Mesendoderm (in vitro differentiated cells): ENCODE data around the gene TALDO1. TPM values are rescaled to one million over a fixed set of nuclear protein-coding genes. Genes with fewer than 3 reads are reported as not detected.

Experiments
- DNase-seq: peaks from one replicate; pipeline ENCODE4 v3.0.0; 2013
- H2AK5ac ChIP-seq: 2 replicates; pipeline ENCODE4 v1.6.1; 2013; ENCODE audit warnings: low read length, inconsistent platforms
- H2BK120ac ChIP-seq: 2 replicates; pipeline ENCODE4 v1.6.1; 2013; ENCODE audit warnings: low read depth, mild to moderate bottlenecking, low read length, moderate library complexity, mixed read lengths
- H2BK15ac ChIP-seq: replicated peaks from 2 replicates; pipeline ENCODE4 v1.6.1; 2013; ENCODE audit warnings: low read depth, mild to moderate bottlenecking, moderate library complexity
- H2BK5ac ChIP-seq: 2 replicates; pipeline ENCODE4 v1.6.1; 2013; ENCODE audit warnings: low read length, inconsistent platforms
- H3K18ac ChIP-seq: 2 replicates; pipeline ENCODE4 v1.6.1; 2013; ENCODE audit warnings: mild to moderate bottlenecking, low read length, mixed read lengths
- H3K23ac ChIP-seq: one replicate; pipeline ENCODE4 v1.6.1; 2013; ENCODE audit warnings: low read length
- H3K27ac ChIP-seq: 2 replicates; pipeline ENCODE4 v1.5.1; 2013; ENCODE audit warnings: low read depth, mild to moderate bottlenecking, inconsistent platforms, low read length, moderate library complexity
- H3K27me3 ChIP-seq: 2 replicates; pipeline ENCODE4 v1.6.1; 2013; ENCODE audit warnings: low read length, control low read depth, mild to moderate bottlenecking, inconsistent platforms; ENCODE audit not compliant: insufficient read depth, poor library complexity
- H3K36me3 ChIP-seq: 2 replicates; pipeline ENCODE4 v1.6.1; 2013; ENCODE audit warnings: low read length, inconsistent platforms; ENCODE audit not compliant: control insufficient read depth, insufficient read depth
- H3K4ac ChIP-seq: one replicate; pipeline ENCODE4 v1.6.1; 2013; ENCODE audit warnings: low read depth, mild to moderate bottlenecking, low read length, moderate library complexity
- H3K4me1 ChIP-seq: 2 replicates; pipeline ENCODE4 v1.6.1; 2013; ENCODE audit warnings: low read depth, low read length, inconsistent platforms; ENCODE audit not compliant: control insufficient read depth
- H3K4me2 ChIP-seq: 2 replicates; pipeline ENCODE4 v1.6.1; 2013; ENCODE audit warnings: low read length
- H3K4me3 ChIP-seq: 2 replicates; pipeline ENCODE4 v1.5.1; 2013; ENCODE audit warnings: mild to moderate bottlenecking, low read length
- H3K56ac ChIP-seq: one replicate; pipeline ENCODE4 v1.6.1; 2013; ENCODE audit warnings: low read length
- H3K79me1 ChIP-seq: 2 replicates; pipeline ENCODE4 v1.6.1; 2013; ENCODE audit warnings: low read length, inconsistent platforms
- H3K79me2 ChIP-seq: 2 replicates; pipeline ENCODE4 v1.6.1; 2013; ENCODE audit warnings: mild to moderate bottlenecking, low read length; ENCODE audit not compliant: control insufficient read depth, insufficient read depth
- H3K9ac ChIP-seq: 2 replicates; pipeline ENCODE4 v1.6.1; 2013; ENCODE audit warnings: low read length, inconsistent platforms
- H4K5ac ChIP-seq: one replicate; pipeline ENCODE4 v1.6.1; 2013; ENCODE audit warnings: low read length
- H4K8ac ChIP-seq: one replicate; pipeline ENCODE4 v1.6.1; 2013; ENCODE audit warnings: low read depth, mild to moderate bottlenecking, control low read depth, low read length, moderate library complexity
- WGBS: extraction: QIAGEN DNeasy Blood & Tissue Kit; methylation state at CpG from one replicate; pipeline ENCODE4 v1.1.7; 2013; ENCODE audit warnings: low lambda C conversion rate, missing lambda C conversion rate; ENCODE audit not compliant: insufficient coverage; ENCODE audit errors: extremely low coverage; 5-methylcytosine and 5-hydroxymethylcytosine counted together
- small RNA-seq: library from polyadenylated mRNA; stranded (forward); fragments of <200 nt; extraction: miRNeasy Mini kit (QIAGEN cat#:217004); gene quantifications from one replicate; pipeline ENCODE3, GENCODE V24; 2013; ENCODE audit not compliant: insufficient read depth

Gene TALDO1

DNA sequence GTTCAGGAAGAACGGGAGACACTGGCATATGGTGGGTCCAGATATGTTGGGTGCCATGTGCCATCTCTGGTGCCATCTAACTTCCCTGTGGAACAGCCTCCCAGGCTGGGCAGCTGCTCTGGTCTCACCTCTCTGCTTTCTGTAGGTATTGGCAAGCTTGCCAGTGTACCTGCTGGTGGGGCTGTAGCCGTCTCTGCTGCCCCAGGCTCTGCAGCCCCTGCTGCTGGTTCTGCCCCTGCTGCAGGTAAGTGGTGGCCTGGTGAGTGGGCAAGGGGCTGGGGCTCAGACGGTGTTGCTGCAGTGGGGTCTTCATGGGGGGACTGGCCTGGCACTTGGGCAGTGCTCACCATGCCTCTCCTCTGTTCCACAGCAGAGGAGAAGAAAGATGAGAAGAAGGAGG, 65.1 kb downstream of the TALDO1 start:
- H2BK15ac ChIP-seq, result no peak overlapping the region

DNA sequence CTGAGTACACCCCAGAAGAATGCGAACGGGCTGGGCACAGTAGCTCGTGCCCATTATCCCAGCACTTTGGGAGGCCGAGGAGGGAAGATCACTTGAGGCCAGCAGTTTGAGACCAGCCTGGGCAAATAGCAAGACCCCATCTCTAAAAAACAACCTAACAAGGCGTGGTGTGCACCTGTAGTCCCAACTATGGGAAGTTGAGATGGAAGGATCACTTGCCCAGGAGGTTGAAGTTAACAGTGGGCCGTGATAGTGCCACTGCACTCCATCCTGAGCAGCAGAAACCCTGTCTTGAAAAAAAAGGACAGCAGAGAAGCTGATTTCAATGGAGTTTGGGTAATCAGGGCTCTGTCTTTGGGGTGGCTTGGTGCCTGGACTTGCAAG, 65.8 kb downstream of the TALDO1 start:
- Histone ChIP-seq H3K36me3 (peaks cover 19% of the 10 kb centered on the region), H3K4me2 (no peak overlapping the region), H3K56ac (no peak overlapping the region), H2BK120ac (no peak overlapping the region), H2BK5ac (no peak overlapping the region), H4K8ac (no peak overlapping the region), H3K4me3 (no peak overlapping the region), H3K4ac (no peak overlapping the region), H3K79me1 (peaks cover 19% of the 10 kb centered on the region), H4K5ac (no peak overlapping the region), H3K18ac (no peak overlapping the region), H3K79me2 (peaks cover 33% of the 10 kb centered on the region), H2AK5ac (no peak overlapping the region), H3K23ac (no peak overlapping the region), H3K4me1 (peaks cover 3% of the 10 kb centered on the region), H3K9ac (no peak overlapping the region), H2BK15ac (no peak overlapping the region), H3K27me3 (no peaks in the 10 kb centered on the region), H3K27ac (no peak overlapping the region)
- no CpG with 5 or more reads among the region's 6 CpGs for WGBS
- no peak for DNase-seq

More for the DNA sequence above, 65.1 kb downstream of the TALDO1 start:
- DNase-seq, result no peak
- Histone ChIP-seq H3K27ac (no peak overlapping the region), H2BK5ac (no peak overlapping the region), H2AK5ac (no peak overlapping the region), H3K56ac (peak overlapping the region; percentile 42), H4K5ac (no peak overlapping the region), H3K79me2 (peaks cover 33% of the 10 kb centered on the region), H3K4me3 (no peak overlapping the region), H3K79me1 (peaks cover 19% of the 10 kb centered on the region), H4K8ac (no peak overlapping the region), H3K23ac (no peak overlapping the region), H3K4me1 (peaks cover 3% of the 10 kb centered on the region), H3K36me3 (peaks cover 19% of the 10 kb centered on the region), H3K27me3 (no peaks in the 10 kb centered on the region), H3K4me2 (no peak overlapping the region), H2BK120ac (no peak overlapping the region), H3K4ac (no peak overlapping the region), H3K9ac (peak overlapping the region; percentile 99), H3K18ac (no peak overlapping the region)
- WGBS, result no CpG with 5 or more reads among the region's 3 CpGs

DNA sequence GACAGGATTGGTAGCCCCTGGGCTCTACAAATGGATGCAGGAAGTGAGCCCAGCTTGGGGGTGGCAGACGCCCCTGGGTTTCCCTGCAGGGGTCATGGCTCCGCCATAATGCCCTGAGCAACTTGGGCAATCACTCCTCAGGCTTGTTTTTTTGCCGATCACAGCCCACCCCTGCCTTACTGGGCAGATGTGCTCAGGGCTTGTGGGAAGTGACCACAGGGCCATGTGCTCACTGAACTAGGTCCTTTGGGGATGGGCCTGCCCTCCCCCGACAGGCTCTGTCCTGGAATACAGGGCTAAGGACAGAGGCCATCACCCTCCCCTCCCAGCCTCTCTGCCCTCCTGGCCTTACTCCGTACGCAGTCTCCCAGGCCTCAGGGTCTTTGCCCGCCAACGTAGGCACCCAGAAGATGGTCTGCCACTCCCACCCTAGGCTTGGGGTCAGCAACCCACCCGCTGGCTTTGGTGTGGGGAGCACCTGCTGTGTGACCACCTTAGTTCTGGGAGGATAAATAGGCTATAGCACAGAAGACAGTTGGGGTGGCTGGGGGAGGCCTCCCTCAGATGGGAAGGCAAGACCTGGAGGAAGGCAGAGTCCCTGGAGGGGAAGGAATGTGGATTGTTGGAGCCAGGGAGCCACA, 66.3 kb downstream of the TALDO1 start:
- Histone ChIP-seq H3K18ac (no peak overlapping the region), H3K27ac (no peak overlapping the region), H3K9ac (no peak overlapping the region), H3K23ac (no peak overlapping the region), H3K79me1 (peaks cover 19% of the 10 kb centered on the region), H3K4ac (no peak overlapping the region), H3K36me3 (peaks cover 19% of the 10 kb centered on the region), H3K79me2 (peaks cover 30% of the 10 kb centered on the region), H3K4me3 (no peak overlapping the region), H3K4me2 (no peak overlapping the region), H3K56ac (no peak overlapping the region), H2BK15ac (no peak overlapping the region), H4K5ac (no peak overlapping the region), H2AK5ac (no peak overlapping the region), H3K4me1 (peaks cover 4% of the 10 kb centered on the region), H2BK120ac (no peak overlapping the region), H2BK5ac (no peak overlapping the region), H3K27me3 (no peaks in the 10 kb centered on the region), H4K8ac (no peak overlapping the region)
- DNase-seq, result no peak
- no CpG with 5 or more reads among the region's 9 CpGs for WGBS

Small RNA genes within 50 kb of the gene (small RNA-seq; reads per million reads assigned to genes)
- gene SNORA52, result not detected
